Measurements from ENCODE around the gene FAM222B.

- TF ChIP-seq, protein P1, sequence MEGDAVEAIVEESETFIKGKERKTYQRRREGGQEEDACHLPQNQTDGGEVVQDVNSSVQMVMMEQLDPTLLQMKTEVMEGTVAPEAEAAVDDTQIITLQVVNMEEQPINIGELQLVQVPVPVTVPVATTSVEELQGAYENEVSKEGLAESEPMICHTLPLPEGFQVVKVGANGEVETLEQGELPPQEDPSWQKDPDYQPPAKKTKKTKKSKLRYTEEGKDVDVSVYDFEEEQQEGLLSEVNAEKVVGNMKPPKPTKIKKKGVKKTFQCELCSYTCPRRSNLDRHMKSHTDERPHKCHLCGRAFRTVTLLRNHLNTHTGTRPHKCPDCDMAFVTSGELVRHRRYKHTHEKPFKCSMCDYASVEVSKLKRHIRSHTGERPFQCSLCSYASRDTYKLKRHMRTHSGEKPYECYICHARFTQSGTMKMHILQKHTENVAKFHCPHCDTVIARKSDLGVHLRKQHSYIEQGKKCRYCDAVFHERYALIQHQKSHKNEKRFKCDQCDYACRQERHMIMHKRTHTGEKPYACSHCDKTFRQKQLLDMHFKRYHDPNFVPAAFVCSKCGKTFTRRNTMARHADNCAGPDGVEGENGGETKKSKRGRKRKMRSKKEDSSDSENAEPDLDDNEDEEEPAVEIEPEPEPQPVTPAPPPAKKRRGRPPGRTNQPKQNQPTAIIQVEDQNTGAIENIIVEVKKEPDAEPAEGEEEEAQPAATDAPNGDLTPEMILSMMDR (IDR thresholded peaks at IDR 0.05) = no peak
- TF ChIP-seq POLR2A (IDR thresholded peaks at IDR 0.05) = no peak
- TF ChIP-seq POLR2AphosphoS5 (IDR thresholded peaks at IDR 0.05) = no peak
These were observed 39.7 kb upstream of the FAM222B start for GRCh38 chr17:28882154-28882895.

All from upper lobe of left lung (tissue), 4 donors.